Endodermal cell (in vitro differentiated cells): ENCODE data around the gene RPIA. TPM values are rescaled to one million over a fixed set of nuclear protein-coding genes. Genes with fewer than 3 reads are reported as not detected.
A peak's percentile ranks its signal among the peaks of the same experiment; 100 is the strongest.

ENCODE experiments used
- DNase-seq: peaks from one replicate; pipeline ENCODE4 v3.0.0-alpha.2; 2017
- H3K27ac ChIP-seq: 2 replicates; pipeline ENCODE4 v1.5.1; 2013; ENCODE audit warnings: mild to moderate bottlenecking, low read depth, low read length, moderate library complexity
- H3K27me3 ChIP-seq: 2 replicates; pipeline ENCODE4 v1.6.1; 2013; ENCODE audit warnings: mild to moderate bottlenecking, low read length, moderate library complexity; ENCODE audit not compliant: insufficient read depth, control insufficient read depth, poor library complexity, severe bottlenecking
- H3K36me3 ChIP-seq: 2 replicates; pipeline ENCODE4 v1.7.0; 2013; ENCODE audit warnings: mild to moderate bottlenecking, low read length, moderate library complexity; ENCODE audit not compliant: control insufficient read depth, insufficient read depth
- H3K4me1 ChIP-seq: one replicate; pipeline ENCODE4 v1.7.0; 2013; ENCODE audit warnings: low read length; ENCODE audit not compliant: control insufficient read depth, insufficient read depth
- H3K4me3 ChIP-seq: 2 replicates; pipeline ENCODE4 v1.5.1; 2013; ENCODE audit warnings: mild to moderate bottlenecking, low read length, moderate library complexity
- H3K9ac ChIP-seq: 2 replicates; pipeline ENCODE4 v1.6.1; 2013; ENCODE audit warnings: mild to moderate bottlenecking, low read length, moderate library complexity; ENCODE audit not compliant: poor library complexity, severe bottlenecking; ENCODE audit errors: extremely low read depth
- H3K9me3 ChIP-seq: 2 replicates; pipeline ENCODE4 v1.6.1; 2013; ENCODE audit warnings: mild to moderate bottlenecking, low read length, moderate library complexity; ENCODE audit not compliant: control insufficient read depth
- H3K27ac Mint-ChIP-seq: 2 replicates; pipeline ENCODE4 v1.8.0; 2020; ENCODE audit warnings: mixed read lengths
- H3K27me3 Mint-ChIP-seq: 2 replicates; pipeline ENCODE4 v1.8.0; 2021; ENCODE audit warnings: mild to moderate bottlenecking, mixed read lengths; ENCODE audit not compliant: insufficient read depth
- H3K36me3 Mint-ChIP-seq: 2 replicates; pipeline ENCODE4 v1.8.0; 2020; ENCODE audit warnings: low read depth, mixed read lengths
- H3K4me1 Mint-ChIP-seq: 2 replicates; pipeline ENCODE4 v1.8.0; 2020; ENCODE audit warnings: mixed read lengths
- H3K4me3 Mint-ChIP-seq: 2 replicates; pipeline ENCODE4 v1.8.0; 2020; ENCODE audit warnings: mild to moderate bottlenecking, moderate library complexity, mixed read lengths
- H3K9me3 Mint-ChIP-seq: 2 replicates; pipeline ENCODE4 v1.8.0; 2020; ENCODE audit warnings: mild to moderate bottlenecking, mixed read lengths
- WGBS, 2 experiments: methylation state at CpG; one replicate each; pipeline versions ENCODE4 v1.1.5 to v1.1.7; 2013; ENCODE audit warnings: missing lambda C conversion rate in 2 of 2, mixed read lengths in 1 of 2; ENCODE audit not compliant: insufficient coverage in 1 of 2, insufficient read length in 1 of 2; 5-methylcytosine and 5-hydroxymethylcytosine counted together
- total RNA-seq, 2 donors: library from RNA; stranded (reverse); fragmentation: NEBNext Ultra II Directional in 1 of 2; extraction: Animal tissue kit (Norgen Biotek cat#: 25700) in 1 of 2; gene quantifications; 2 replicates in 1 of 2; 3 replicates in 1 of 2; pipeline ENCODE4 v1.2.1, GENCODE V29; 2021
- TF ChIP-seq, protein P1 (sequence below): fragments of 200-600 bp; sonication (generic); conservative IDR thresholded peaks from 2 replicates; pipeline ENCODE4 v1.5.0; 2021; ENCODE audit warnings: antibody characterized with exemption, mild to moderate bottlenecking

The RPIA gene
- total RNA-seq, 2 donors from 2014 or later = 16.2 to 26.0 TPM

DNA sequence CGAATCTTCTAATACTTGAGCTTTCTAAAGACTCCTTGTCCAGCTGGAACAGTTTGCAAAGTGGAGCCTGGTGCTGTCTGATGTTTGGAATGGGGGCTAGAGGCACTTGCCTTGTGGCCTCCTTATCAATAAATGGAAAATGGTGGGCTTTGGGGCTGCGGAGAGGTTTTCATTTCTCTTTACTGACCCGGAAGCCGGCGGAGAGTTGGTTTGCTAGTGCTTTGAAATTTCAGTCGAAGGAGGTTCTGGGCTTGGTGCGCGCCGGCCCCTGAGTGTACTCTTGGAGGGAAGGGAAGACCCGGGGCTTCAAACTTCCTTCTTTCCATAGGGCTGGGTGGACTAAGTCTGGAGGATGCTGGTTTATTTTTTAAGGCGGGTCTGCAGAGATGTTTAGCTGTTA, 714 bp downstream of the RPIA start:
- H3K27me3 ChIP-seq = no peaks in the 10 kb centered on the region
- peaks cover 28% of the 10 kb centered on the region for H3K9me3 ChIP-seq
- H3K27me3 Mint-ChIP-seq = no peaks in the 10 kb centered on the region
- H3K4me3 ChIP-seq = peak overlapping the region; percentile 97
- H3K27ac Mint-ChIP-seq = peak overlapping the region; percentile 65
- H3K9ac ChIP-seq = peak overlapping the region; percentile 54
- no peak overlapping the region for H3K27ac ChIP-seq
- H3K36me3 Mint-ChIP-seq = peaks cover 9% of the 10 kb centered on the region
- WGBS, 2 experiments = 9% methylated on average over 11 of the region's 11 CpGs; no CpG with 5 or more reads in 1 of the 2 experiments
- DNase-seq = peak; percentile 70
- no peaks in the 10 kb centered on the region for H3K4me1 ChIP-seq
- TF ChIP-seq, protein P1, sequence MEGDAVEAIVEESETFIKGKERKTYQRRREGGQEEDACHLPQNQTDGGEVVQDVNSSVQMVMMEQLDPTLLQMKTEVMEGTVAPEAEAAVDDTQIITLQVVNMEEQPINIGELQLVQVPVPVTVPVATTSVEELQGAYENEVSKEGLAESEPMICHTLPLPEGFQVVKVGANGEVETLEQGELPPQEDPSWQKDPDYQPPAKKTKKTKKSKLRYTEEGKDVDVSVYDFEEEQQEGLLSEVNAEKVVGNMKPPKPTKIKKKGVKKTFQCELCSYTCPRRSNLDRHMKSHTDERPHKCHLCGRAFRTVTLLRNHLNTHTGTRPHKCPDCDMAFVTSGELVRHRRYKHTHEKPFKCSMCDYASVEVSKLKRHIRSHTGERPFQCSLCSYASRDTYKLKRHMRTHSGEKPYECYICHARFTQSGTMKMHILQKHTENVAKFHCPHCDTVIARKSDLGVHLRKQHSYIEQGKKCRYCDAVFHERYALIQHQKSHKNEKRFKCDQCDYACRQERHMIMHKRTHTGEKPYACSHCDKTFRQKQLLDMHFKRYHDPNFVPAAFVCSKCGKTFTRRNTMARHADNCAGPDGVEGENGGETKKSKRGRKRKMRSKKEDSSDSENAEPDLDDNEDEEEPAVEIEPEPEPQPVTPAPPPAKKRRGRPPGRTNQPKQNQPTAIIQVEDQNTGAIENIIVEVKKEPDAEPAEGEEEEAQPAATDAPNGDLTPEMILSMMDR = no peak
- H3K9me3 Mint-ChIP-seq = peaks cover 35% of the 10 kb centered on the region
- H3K36me3 ChIP-seq = no peaks in the 10 kb centered on the region
- peak overlapping the region; percentile 88 for H3K4me3 Mint-ChIP-seq
- H3K4me1 Mint-ChIP-seq = peaks cover 14% of the 10 kb centered on the region

DNA sequence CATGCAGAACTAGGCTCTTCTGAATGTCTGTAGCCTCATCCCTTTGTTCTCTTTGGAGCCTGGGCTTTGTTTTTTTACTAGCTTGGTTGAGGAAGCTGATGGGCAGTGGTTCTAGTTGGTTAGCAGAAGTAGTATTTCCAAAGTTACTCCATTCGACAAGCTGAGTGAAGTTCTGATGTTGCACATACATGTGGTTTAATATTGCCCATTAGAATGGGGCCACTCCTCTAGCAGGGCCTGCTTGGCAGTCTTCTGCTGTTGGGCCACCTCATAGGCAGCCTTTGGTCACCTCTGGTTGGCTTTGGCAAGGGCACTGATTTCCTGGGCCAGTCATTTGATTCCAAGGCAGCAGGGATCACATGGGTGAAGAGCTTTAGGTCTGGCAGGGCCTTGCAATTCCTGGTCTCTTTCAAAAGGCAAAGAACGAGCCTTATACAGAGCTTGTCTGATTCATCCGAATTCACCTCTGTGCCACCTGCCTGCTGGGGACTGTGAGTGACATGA, 2.5 kb downstream of the RPIA start:
- no peak overlapping the region for H3K27ac ChIP-seq
- peaks cover 6% of the 10 kb centered on the region for H3K36me3 Mint-ChIP-seq
- no peak overlapping the region for H3K4me3 Mint-ChIP-seq
- no peaks in the 10 kb centered on the region for H3K36me3 ChIP-seq
- H3K4me1 ChIP-seq = no peaks in the 10 kb centered on the region
- WGBS, 2 experiments = 92 to 97% methylated on average over 2 to 3 of the region's 3 CpGs
- no peak for DNase-seq
- H3K4me3 ChIP-seq = peak overlapping the region; percentile 97
- TF ChIP-seq, protein P1 = no peak
- H3K9me3 Mint-ChIP-seq = peaks cover 23% of the 10 kb centered on the region
- H3K27ac Mint-ChIP-seq = no peak overlapping the region
- peaks cover 29% of the 10 kb centered on the region for H3K4me1 Mint-ChIP-seq
- H3K27me3 ChIP-seq = no peaks in the 10 kb centered on the region
- no peaks in the 10 kb centered on the region for H3K27me3 Mint-ChIP-seq
- H3K9ac ChIP-seq = no peak overlapping the region
- peaks cover 19% of the 10 kb centered on the region for H3K9me3 ChIP-seq

DNA sequence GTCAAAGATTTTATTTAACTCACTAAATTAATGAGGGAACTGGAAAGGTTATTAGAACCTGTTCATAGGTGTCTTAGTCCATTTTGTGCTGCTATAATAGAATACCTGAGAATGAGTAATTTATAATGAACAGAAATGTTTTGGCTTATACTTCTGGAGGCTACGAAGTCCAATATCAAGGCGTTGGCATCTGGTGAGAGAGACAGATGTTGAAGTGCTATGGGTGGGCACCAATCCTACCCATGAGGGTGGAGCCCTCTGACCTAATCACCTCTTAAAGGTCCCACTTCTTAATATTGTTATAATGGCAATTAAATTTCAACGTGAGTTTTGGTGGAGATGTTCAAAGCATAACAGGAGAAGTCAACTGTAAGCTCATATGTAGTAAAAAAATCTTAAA, 5.1 kb downstream of the RPIA start:
- 93 to 94% methylated on average over 2 to 3 of the region's 3 CpGs for WGBS, 2 experiments
- Histone ChIP-seq H3K4me1 (peaks cover 3% of the 10 kb centered on the region), H3K9ac (no peak overlapping the region), H3K27me3 (no peaks in the 10 kb centered on the region), H3K9me3 (no peaks in the 10 kb centered on the region), H3K36me3 (peaks cover 23% of the 10 kb centered on the region), H3K27ac (no peak overlapping the region), H3K4me3 (no peak overlapping the region)
- Mint-ChIP-seq H3K4me3 (no peak overlapping the region), H3K9me3 (no peaks in the 10 kb centered on the region), H3K27me3 (no peaks in the 10 kb centered on the region), H3K4me1 (peaks cover 29% of the 10 kb centered on the region), H3K36me3 (peaks cover 19% of the 10 kb centered on the region), H3K27ac (no peak overlapping the region)
- TF ChIP-seq, protein P1 = no peak
- DNase-seq = no peak
